Renal cortical epithelial cell (primary cell): ENCODE results near the gene PRRX1. TPM values are rescaled to one million over a fixed set of nuclear protein-coding genes. Genes with fewer than 3 reads are reported as not detected.
A peak's percentile ranks its signal among the peaks of the same experiment; 100 is the strongest.

ENCODE experiments used
- DNase-seq: peaks from one replicate; pipeline ENCODE4 v3.0.0-alpha.2; 2011; ENCODE audit warnings: low read depth
- total RNA-seq: library from RNA; depleted of rRNA; stranded (reverse); fragments of >200 nt; gene quantifications from 2 replicates; pipeline ENCODE4 v1.2.3, GENCODE V29; 2014

PRRX1 gene
- total RNA-seq, 1 donor from 2014 or later = not detected

- DNase-seq = no peak
Measured at GRCh38 chr1:170691258-170691657, 27.3 kb downstream of the PRRX1 start.

DNA sequence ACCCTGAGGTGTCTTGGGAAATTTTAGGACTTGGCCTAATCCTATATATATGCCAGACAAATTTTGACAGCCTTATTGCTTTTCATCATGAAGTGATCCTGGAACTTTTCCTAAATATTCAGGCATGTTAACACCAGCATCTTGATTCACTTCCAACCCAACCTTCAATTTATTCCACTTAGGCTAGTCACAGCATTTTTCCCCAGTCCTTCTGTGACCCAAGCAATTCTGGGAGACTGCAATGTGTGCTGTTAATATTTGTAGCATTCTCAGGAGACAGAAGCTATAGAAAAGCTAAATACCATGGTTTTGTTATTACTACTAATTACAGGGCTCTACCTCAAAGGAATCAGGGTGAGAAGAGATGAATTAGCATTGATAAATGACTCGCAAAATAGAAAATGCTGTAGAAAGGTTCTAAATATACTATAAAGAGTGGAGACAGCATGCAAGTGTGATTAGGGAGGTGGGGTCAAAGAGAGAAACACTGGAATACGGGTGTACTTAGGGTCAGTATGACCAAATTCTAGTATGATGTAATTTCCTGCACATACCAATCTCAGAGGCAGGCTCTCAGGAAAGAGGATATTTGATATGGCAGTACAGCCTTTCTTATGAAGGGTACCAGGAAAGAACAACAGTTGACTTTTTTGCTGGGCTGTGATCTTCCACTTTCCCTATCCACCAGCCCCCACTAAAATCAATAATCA is 29.1 kb downstream of the PRRX1 start:
- DNase-seq = no peak

GRCh38 chr1:170694172-170694926 is 30.4 kb downstream of the PRRX1 start:
- DNase-seq = no peak

DNA sequence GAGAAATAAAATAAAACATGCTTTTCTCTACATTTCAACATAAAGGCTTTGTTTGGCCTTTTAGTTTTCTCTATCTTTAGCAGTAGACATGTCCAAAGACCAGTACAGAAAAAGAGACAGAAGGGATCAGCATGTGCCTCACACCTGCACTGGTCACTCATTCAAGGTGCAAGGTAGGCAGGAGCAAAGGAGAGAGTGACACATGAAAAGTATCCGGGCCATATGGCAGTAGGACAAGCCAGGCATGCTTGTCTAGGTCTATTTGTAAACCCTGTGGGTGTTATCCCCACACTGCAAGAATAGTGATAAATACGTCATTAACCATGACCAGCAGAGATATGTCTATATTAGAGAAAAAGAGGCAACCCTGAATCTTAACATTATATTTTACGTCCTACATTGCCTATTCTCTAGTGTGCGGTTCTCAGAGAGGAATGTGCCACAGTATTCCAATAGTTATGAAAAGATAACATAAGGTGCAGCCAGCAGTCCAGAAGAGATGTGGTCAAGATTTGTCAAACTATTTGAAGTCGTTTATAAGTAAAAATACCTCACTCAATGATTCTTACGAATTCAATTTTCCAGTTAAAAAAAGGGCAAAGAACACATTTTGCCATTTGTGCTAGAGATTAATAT is 32.1 kb downstream of the PRRX1 start:
- DNase-seq = no peak

- DNase-seq = no peak
Measured at GRCh38 chr1:170696591-170697290, 32.8 kb downstream of the PRRX1 start.

GRCh38 chr1:170697316-170697715 is 33.4 kb downstream of the PRRX1 start:
- no peak for DNase-seq

DNA sequence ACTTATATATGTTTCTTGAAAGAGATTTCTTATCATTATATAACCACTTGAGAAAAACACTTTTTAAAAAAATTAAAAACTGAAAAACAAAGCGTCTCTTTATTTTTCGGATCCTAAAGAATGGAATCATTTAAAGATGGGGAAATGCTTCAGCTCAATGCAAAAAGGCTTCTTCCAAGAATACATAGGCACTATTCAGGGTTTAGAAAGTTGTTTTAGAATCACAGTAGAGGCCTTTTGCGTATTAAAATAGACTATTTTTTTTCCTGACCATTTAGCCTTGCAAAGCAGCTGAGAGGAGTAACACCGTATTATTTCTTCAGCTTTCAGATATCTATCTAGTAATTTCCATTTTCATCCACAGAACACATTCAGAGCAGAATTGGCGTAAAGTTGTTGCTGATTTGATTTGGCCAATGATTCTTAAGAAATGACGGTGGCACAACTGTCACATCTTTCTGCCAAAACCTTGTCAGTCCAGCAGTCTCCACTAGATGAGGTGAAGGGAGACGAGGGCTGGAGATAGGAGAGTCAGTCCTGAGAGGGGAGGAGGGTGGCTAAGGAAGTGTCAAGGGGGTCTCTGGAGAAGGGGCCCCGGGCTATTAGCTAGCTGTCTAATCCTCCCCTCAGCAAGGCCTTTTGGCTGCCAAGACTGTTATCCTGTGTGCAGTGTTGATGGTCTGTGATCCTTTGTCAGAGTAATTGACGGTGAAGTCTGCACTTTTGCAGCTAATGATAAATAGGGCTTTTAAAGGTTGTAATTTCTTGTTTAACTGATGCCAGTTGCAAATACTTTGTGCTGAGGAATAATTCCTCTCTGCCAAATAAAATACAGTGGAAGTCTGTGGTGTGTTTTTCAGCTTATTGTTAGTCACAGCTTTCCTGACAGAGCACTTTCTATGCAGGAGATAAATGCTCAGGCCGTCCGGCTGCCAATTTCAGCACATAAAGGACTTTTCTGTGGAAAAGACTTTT is 34.7 kb downstream of the PRRX1 start:
- DNase-seq = no peak

DNA sequence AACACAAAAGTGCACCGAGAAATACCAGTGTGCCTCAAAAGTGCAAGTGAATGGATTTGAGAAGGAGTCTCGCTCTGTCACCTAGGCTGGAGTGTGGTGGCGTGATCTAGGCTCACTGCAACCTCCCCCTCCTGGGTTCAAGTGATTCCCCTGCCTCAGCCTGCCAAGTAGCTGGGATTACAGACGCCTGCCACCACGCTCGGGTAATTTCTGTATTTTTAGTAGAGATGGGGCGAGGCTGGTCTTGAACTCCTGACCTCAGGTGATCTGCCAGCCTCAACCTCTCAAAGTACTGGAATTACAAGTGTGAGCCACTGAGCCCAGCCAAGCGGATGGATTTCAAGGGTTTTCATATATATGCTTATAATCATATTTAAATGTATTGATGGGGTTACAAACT is 35.8 kb downstream of the PRRX1 start:
- no peak for DNase-seq

DNA sequence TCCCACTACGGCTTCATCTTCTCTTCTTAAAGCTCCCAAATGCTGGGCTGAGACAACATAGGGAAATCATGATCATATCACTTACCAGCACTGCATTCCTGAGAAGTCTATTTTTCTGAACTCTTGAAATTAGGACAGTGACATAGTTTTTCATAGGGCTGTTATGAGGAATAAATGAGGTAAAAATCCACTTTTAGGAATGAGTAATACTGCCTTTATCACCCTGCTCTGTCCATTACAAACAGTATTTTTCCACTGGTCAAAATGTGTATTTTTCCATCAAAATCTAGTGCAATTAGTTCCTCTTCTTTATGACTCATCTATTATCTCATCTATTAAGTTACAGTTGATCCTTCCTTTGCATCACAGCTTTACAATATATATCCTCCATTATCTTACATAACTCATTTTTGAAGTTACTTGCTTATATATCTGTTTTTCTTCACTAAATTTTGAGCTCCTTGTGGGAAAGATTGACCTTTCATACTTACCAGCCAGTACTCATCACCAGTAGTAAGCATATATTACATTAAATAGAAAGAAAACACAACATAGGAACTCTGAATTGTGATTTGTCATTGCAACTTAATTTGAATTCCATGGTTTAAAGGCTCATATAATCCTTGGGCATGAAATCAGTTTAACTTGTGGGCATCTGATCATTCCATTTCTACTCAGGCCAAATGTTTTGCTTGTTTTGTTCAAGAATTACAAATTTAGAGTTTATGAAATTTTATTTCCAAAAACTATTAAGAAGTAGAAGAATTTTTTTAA is 37.1 kb downstream of the PRRX1 start:
- DNase-seq = no peak

- DNase-seq = no peak
Measured at GRCh38 chr1:170701962-170702361, 38.0 kb downstream of the PRRX1 start.

GRCh38 chr1:170703591-170703990 is 39.7 kb downstream of the PRRX1 start:
- DNase-seq = no peak

DNA sequence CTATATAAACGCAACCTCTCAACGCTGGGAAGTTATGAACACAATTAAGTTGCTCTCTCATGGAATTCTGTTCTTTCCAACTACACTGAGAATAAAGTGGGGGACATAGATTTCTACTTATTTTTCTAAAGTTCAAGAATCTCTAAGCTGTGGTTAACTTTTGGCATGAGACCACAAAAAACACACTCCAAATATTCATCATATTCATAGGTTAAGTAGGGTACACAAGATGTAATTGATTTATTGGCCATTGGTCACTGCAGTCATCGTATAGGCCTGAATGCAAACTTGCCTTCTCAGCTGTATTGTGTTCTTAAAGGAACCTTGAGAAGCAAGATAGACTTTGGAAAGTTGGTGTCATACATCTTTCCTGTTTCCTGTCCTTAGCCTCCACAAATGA is 40.3 kb downstream of the PRRX1 start:
- DNase-seq = no peak

DNA sequence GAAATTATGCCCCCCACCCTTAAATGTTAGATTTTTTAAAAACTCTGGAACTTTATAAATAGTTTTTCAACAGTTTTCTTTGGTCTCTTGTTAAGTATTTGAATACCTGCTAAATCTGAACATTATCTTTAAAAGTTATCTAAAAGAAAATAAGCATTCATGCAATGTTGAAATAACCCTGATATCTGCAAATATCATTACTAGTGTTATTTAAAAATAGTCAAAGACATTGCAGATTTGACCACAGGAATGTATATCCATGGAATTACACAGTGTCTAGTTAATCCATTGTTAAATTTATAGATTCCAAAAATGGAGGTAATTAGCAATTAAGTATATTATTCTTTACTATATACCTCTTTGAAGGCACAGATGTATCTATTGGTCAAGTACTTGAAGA is 42.0 kb downstream of the PRRX1 start:
- no peak for DNase-seq

DNA sequence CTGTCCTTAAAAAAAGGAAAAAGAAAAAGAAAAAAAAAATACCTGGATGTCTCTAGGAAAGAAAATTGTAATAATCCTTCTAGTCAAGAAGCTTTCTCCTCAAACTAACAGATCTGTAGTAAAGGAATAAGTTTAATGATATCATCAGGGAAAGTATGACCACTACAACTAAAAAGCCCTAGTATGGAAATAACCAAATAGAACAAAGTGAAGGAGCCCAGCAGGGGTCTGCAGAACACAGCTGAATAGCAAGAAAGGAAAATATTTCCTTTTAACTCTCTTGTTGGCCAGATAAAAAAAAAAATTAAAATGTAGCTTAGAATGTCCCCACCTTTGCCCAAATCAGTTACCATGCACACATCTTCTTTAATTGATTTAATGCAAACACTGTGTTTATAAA is 43.2 kb downstream of the PRRX1 start:
- DNase-seq = no peak

DNA sequence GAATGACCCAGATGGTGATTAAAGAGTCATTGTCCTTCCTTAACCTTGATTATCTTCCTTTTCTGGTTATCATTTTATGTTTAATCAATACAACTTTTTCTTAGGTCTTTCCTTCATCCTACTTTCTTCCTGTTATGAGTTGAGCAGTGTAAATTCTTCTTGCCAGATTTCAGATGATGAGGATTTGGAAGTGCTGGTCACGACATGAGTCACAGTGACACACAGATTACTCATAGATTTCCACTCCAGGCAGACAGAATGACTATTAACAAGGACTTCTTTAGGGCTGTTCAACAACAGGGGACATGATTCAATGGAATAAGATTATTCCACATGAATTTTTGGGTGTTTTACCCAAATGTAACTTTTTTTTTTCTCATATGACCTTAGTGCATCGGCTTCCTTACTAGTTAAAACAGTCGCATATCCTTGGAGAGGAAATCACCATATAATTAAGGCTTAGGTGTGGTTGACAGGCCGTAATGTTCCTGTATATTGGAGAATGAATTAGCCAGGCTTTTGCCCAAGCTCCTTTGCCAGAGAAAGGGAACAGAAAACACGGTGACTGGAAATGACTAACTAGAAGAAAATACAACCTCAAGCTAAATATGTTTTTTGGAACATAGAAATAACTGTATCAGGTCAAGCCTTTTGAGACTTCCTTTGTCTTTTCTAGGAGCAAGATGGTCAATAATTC is 44.2 kb downstream of the PRRX1 start:
- DNase-seq = peak; percentile 96

DNA sequence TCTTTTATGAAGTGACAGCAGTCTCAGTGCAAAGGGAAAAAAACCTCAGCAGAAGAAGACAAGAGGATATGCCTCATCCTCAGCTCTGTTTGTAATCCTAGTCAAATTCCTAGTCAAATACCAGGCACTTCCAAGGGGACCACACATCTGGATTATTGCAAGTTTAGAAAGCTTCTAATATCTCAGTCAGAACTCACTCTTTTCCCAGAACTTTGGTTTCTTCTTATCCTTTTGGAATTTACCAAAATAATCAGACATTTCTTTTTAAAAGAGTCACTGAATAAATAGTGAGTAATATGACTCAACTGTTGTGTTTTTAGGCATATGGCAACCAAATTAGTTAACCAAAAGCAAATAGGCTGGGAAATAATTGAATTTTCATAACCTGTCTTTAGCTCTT is 47.8 kb downstream of the PRRX1 start:
- peak; percentile 11 for DNase-seq

GRCh38 chr1:170714163-170714562 is 50.2 kb downstream of the PRRX1 start:
- peak; percentile 58 for DNase-seq

DNA sequence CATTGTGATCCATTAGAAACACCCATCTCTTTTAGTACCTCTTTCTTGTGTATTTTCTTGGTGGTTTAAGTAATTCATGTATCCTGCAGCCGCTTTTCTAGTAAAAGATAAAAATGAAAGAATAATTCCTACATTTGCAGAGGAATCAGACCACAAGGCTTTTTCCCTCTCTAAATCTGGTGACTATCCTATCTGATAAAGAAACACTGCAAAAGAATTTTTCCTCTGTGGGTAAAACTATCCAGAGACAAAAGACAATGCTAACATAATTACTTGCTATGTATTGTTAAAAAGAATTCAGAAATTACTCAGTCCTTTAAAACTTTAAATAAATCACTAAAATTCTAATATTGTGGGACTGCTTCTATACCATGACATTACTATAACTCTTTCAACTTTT is 51.0 kb downstream of the PRRX1 start:
- DNase-seq = no peak

DNA sequence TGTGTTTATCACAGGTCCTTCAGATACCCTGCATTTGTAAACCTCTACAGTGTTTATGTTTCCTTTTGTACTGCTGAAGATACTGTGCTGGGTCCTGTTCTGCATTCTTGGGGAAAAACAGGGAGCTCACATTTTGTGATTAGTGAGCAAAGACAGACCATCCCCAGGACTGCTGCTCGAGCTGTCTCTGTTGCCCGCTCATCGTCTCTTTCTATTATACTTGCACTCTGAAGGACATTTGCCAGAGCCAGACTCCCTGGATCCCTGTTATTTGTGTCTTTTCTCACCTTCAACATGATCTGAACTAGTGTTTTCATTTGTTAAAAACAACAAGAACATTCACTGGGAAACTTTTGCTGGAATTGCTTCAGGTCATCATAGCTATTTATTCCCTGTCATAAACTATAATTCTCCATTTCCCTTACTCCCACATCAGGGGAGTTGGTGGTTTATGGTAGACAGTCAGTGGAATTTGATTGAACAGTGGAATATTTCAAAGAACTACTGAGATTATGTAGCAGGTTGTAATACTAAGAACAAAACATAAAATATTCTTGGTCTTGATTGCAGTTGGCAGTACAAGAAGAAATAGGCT is 53.0 kb downstream of the PRRX1 start:
- no peak for DNase-seq
